WTC11 (cell line): ENCODE data around the gene SNX8. TPM values are rescaled to one million over a fixed set of nuclear protein-coding genes. Genes with fewer than 3 reads are reported as not detected.

ENCODE experiments used
- ETV6 ChIP-seq: sonication (generic); formaldehyde crosslinking; IDR thresholded peaks from 2 replicates; pipeline ENCODE4 v1.8.1; 2022; ENCODE audit warnings: mild to moderate bottlenecking, missing genetic modification reagents
- FOXP4 ChIP-seq: sonication (generic); formaldehyde crosslinking; IDR thresholded peaks from 2 replicates; pipeline ENCODE4 v1.8.0; 2022; ENCODE audit warnings: mild to moderate bottlenecking, missing genetic modification reagents
- GRHL2 ChIP-seq: fragments of 250-450 bp; sonication (Bioruptor Pico); IDR thresholded peaks from 2 replicates; pipeline ENCODE4 v1.8.0; 2022; ENCODE audit warnings: mild to moderate bottlenecking, moderate library complexity; ENCODE audit not compliant: insufficient replicate concordance, severe bottlenecking
- IRF2 ChIP-seq: sonication (generic); formaldehyde crosslinking; IDR thresholded peaks from 2 replicates; pipeline ENCODE4 v1.8.0; 2022; ENCODE audit warnings: low read depth, missing genetic modification reagents, borderline replicate concordance
- STAT6 ChIP-seq: sonication (generic); formaldehyde crosslinking; conservative IDR thresholded peaks from 2 replicates; pipeline ENCODE4 v1.8.1; 2023; ENCODE audit warnings: mild to moderate bottlenecking, low read depth, missing genetic modification reagents, moderate library complexity
- TP53 ChIP-seq: sonication (generic); formaldehyde crosslinking; IDR thresholded peaks from 2 replicates; pipeline ENCODE4 v1.8.1; 2023; ENCODE audit warnings: mild to moderate bottlenecking, missing genetic modification reagents
- ZNF121 ChIP-seq: sonication (generic); formaldehyde crosslinking; IDR thresholded peaks from 2 replicates; pipeline ENCODE4 v1.8.0; 2023; ENCODE audit warnings: missing genetic modification reagents
- ZNF263 ChIP-seq: sonication (generic); formaldehyde crosslinking; IDR thresholded peaks from 2 replicates; pipeline ENCODE4 v1.8.1; 2022; ENCODE audit warnings: low read depth, mild to moderate bottlenecking, moderate library complexity, missing genetic modification reagents
- ZNF425 ChIP-seq: fragments of 250-450 bp; sonication (Bioruptor Pico); conservative IDR thresholded peaks from 2 replicates; pipeline ENCODE4 v1.9.0; 2021; ENCODE audit warnings: mild to moderate bottlenecking
- total RNA-seq: library from RNA; stranded (reverse); gene quantifications from 3 replicates; pipeline ENCODE4 v1.2.3, GENCODE V29; 2021
- TF ChIP-seq, protein P1 (sequence below): sonication (generic); formaldehyde crosslinking; IDR thresholded peaks from 2 replicates; pipeline ENCODE4 v1.8.1; 2022; ENCODE audit warnings: low read depth, missing genetic modification reagents, borderline replicate concordance
- TF ChIP-seq, protein P2 (sequence below): sonication (generic); formaldehyde crosslinking; IDR thresholded peaks from 2 replicates; pipeline ENCODE4 v1.8.1; 2022; ENCODE audit warnings: missing genetic modification reagents, borderline replicate concordance
- TF ChIP-seq, protein P3 (sequence below): sonication (generic); formaldehyde crosslinking; IDR thresholded peaks from 2 replicates; pipeline ENCODE4 v1.8.0; 2023; ENCODE audit warnings: missing genetic modification reagents, mild to moderate bottlenecking, borderline replicate concordance

SNX8 gene
- total RNA-seq, 1 experiment from 2014 or later: 50.8 TPM

- TF ChIP-seq, protein P1, sequence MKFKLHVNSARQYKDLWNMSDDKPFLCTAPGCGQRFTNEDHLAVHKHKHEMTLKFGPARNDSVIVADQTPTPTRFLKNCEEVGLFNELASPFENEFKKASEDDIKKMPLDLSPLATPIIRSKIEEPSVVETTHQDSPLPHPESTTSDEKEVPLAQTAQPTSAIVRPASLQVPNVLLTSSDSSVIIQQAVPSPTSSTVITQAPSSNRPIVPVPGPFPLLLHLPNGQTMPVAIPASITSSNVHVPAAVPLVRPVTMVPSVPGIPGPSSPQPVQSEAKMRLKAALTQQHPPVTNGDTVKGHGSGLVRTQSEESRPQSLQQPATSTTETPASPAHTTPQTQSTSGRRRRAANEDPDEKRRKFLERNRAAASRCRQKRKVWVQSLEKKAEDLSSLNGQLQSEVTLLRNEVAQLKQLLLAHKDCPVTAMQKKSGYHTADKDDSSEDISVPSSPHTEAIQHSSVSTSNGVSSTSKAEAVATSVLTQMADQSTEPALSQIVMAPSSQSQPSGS (CRISPR knock-in tag): no peak
- TF ChIP-seq FOXP4 (no peak), ETV6 (CRISPR knock-in tag) (no peak), ZNF121 (CRISPR knock-in tag) (no peak), TP53 (CRISPR knock-in tag) (no peak), IRF2 (CRISPR knock-in tag) (no peak), ZNF425 (CRISPR knock-in tag) (no peak), STAT6 (CRISPR knock-in tag) (no peak), ZNF263 (CRISPR knock-in tag) (no peak; the same call in 1 of the 2 replicates), GRHL2 (no peak)
- TF ChIP-seq, protein P2, sequence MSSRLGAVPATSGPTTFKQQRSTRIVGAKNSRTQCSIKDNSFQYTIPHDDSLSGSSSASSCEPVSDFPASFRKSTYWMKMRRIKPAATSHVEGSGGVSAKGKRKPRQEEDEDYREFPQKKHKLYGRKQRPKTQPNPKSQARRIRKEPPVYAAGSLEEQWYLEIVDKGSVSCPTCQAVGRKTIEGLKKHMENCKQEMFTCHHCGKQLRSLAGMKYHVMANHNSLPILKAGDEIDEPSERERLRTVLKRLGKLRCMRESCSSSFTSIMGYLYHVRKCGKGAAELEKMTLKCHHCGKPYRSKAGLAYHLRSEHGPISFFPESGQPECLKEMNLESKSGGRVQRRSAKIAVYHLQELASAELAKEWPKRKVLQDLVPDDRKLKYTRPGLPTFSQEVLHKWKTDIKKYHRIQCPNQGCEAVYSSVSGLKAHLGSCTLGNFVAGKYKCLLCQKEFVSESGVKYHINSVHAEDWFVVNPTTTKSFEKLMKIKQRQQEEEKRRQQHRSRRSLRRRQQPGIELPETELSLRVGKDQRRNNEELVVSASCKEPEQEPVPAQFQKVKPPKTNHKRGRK (CRISPR knock-in tag): no peak
- TF ChIP-seq, protein P3, sequence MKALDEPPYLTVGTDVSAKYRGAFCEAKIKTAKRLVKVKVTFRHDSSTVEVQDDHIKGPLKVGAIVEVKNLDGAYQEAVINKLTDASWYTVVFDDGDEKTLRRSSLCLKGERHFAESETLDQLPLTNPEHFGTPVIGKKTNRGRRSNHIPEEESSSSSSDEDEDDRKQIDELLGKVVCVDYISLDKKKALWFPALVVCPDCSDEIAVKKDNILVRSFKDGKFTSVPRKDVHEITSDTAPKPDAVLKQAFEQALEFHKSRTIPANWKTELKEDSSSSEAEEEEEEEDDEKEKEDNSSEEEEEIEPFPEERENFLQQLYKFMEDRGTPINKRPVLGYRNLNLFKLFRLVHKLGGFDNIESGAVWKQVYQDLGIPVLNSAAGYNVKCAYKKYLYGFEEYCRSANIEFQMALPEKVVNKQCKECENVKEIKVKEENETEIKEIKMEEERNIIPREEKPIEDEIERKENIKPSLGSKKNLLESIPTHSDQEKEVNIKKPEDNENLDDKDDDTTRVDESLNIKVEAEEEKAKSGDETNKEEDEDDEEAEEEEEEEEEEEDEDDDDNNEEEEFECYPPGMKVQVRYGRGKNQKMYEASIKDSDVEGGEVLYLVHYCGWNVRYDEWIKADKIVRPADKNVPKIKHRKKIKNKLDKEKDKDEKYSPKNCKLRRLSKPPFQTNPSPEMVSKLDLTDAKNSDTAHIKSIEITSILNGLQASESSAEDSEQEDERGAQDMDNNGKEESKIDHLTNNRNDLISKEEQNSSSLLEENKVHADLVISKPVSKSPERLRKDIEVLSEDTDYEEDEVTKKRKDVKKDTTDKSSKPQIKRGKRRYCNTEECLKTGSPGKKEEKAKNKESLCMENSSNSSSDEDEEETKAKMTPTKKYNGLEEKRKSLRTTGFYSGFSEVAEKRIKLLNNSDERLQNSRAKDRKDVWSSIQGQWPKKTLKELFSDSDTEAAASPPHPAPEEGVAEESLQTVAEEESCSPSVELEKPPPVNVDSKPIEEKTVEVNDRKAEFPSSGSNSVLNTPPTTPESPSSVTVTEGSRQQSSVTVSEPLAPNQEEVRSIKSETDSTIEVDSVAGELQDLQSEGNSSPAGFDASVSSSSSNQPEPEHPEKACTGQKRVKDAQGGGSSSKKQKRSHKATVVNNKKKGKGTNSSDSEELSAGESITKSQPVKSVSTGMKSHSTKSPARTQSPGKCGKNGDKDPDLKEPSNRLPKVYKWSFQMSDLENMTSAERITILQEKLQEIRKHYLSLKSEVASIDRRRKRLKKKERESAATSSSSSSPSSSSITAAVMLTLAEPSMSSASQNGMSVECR: no peak
These were observed 59.7 kb downstream of the SNX8 start (continued) for GRCh38 chr7:2254429-2255144.
